Retinal pigment epithelial cell (primary cell): Measurements from ENCODE around the gene SLC38A2.
A peak's percentile ranks its signal among the peaks of the same experiment; 100 is the strongest.
"Not testable (repeated sequence)": the region's sequence is repeated elsewhere in the genome, so short reads cannot be mapped to it uniquely, and the experiment has no call there.

ENCODE experiments used
- DNase-seq: peaks from one replicate; pipeline ENCODE4 v3.0.0-alpha.2; 2010; ENCODE audit warnings: low read depth
- H3K4me3 ChIP-seq: 2 replicates; pipeline ENCODE4 v1.5.1; 2011; ENCODE audit warnings: mild to moderate bottlenecking, low read length, control low read depth, moderate library complexity
- CTCF ChIP-seq: conservative IDR thresholded peaks from 2 replicates; pipeline ENCODE4 v1.5.1; 2011; ENCODE audit warnings: low read depth, low read length, control low read depth, inconsistent platforms

The SLC38A2 gene

GRCh38 chr12:46351138-46351537 is 21.4 kb downstream of the SLC38A2 start:
- H3K4me3 ChIP-seq, result no peak overlapping the region
- TF ChIP-seq CTCF, result no peak
- DNase-seq, result no peak

- H3K4me3 ChIP-seq, result no peak overlapping the region
- DNase-seq, result no peak
- no peak for TF ChIP-seq CTCF
These were observed 23.3 kb downstream of the SLC38A2 start for GRCh38 chr12:46349253-46349652.

DNA sequence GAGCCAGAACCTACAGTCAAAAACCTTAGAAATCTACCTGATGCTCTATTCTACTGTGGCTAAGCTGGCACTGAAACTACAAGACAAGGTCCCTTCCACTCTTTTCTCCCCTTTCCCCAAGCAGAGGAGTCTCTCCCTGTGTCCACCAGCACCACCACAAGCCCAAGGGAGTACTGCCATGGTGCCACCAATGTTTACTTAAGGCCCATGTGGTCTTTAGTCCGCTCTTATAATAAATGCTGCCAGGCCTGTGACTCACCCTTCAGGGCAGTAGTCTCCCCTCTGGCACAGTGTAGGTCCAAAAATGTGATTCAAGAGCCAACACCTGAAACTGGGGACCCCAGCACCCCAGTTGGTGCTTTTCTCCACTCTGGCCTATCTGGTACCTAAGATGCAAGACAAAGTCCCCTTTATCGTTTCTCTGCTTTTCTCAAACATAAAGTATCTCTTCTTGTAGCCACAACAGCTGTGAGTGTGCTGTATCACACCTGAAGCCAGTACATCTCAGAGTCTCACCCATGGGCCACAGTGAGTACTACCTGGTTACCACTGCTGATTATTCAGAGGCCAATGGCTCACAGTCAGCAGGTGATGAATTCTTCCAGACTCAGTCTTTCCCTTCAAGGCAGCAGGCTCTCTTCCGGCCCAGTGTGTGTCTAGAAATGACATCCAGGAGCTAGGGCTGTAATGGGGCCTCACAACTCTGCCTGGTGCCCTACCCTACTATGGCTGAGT is 29.3 kb downstream of the SLC38A2 start:
- no peak for TF ChIP-seq CTCF
- H3K4me3 ChIP-seq, result no peak overlapping the region
- DNase-seq, result no peak

GRCh38 chr12:46342562-46343033 is 30.0 kb downstream of the SLC38A2 start:
- no peak for DNase-seq

DNA sequence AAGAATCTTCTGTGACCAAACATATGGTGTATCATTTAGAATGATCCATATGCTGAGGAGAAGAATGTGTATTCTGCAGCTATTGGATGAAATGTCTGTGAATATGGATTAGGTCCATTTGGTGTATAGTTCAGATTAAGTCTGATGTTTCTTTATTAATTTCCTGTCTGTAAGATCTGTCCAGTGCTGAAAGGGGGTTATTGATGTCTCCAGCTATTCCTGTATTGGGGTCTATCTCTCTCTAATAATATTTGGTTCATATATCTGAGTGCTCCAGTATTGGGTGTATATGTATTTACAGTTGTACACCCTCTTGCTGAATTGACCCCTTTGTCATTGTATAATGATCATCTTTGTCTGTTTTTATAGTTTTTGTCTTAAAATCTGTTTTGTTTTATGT is 33.5 kb downstream of the SLC38A2 start:
- DNase-seq, result no peak
- TF ChIP-seq CTCF, result no peak
- no peak overlapping the region for H3K4me3 ChIP-seq

More at GRCh38 chr12:46342562-46343033, 30.0 kb downstream of the SLC38A2 start:
- peak; percentile 53 for TF ChIP-seq CTCF
- no peak overlapping the region for H3K4me3 ChIP-seq

GRCh38 chr12:46332260-46332659 is 40.3 kb downstream of the SLC38A2 start:
- H3K4me3 ChIP-seq, result no peak overlapping the region
- DNase-seq, result no peak
- TF ChIP-seq CTCF, result no peak

DNA sequence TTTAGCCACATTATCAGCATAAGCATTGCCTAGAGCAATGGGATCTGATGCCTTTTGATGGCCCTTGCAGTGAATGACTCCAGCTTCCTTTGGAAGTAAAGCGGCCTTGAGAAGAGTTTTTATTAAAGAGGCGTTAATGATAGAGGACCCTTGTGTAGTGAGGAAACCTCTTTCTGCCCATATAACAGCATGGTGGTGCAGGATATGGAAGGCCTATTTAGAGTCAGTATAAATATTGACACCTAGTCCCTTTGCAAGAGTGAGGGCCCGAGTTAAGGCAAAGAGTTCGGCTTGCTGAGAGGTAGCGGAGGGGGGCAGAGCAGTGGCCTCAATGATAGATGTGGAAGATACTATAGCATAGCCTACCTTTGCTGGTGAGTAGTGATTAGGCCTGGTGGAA is 47.5 kb downstream of the SLC38A2 start:
- not testable (repeated sequence) for DNase-seq, H3K4me3 ChIP-seq
